T-helper 22 cell (primary cell): ENCODE measurements around the gene DDX25.

Experiments
- DNase-seq: peaks from one replicate; pipeline ENCODE4 v3.0.0-alpha.2; 2020; ENCODE audit warnings: low read depth

The DDX25 gene

GRCh38 chr11:125977333-125977732, 73.0 kb downstream of the DDX25 start:
- DNase-seq, result no peak

GRCh38 chr11:125978181-125978716, 73.9 kb downstream of the DDX25 start:
- DNase-seq, result no peak
